A549 (cell line): ENCODE measurements around the gene NACA. TPM values are rescaled to one million over a fixed set of nuclear protein-coding genes. Genes with fewer than 3 reads are reported as not detected.

Experiments used
- ATAC-seq, 2 experiments: fragments of 200-7000 bp in 1 of 2; fragments of >200 bp in 1 of 2; cut with Nextera tagmentation in 1 of 2; cut with Tn5 transposase in 1 of 2; 3 replicates each; pipeline versions ENCODE4 v1.8.0 to v1.9.1; 2018 to 2020; ENCODE audit warnings: mild to moderate bottlenecking in 1 of 2, moderate library complexity in 1 of 2
- CTCF ChIA-PET: fragments of 300-600 bp; sonication (Branson Sonifier 250); formaldehyde crosslinking; extraction: SDS; loops from one replicate; lab custom pipeline; 2021; ENCODE audit warnings: antibody characterized with exemption, inconsistent platforms; lab: Yijun Ruan, JAX
- POLR2A ChIA-PET: fragments of 350-600 bp; formaldehyde crosslinking; extraction: SDS; loops from one replicate; lab custom pipeline; 2021; ENCODE audit warnings: antibody characterized with exemption, inconsistent platforms; lab: Yijun Ruan, JAX
- DNase-seq, 2 experiments: peaks; one replicate each; pipeline versions ENCODE4 v3.0.0 to v3.0.0-alpha.2; 2011 to 2016; ENCODE audit warnings: low read depth in 1 of 2, low spot score in 1 of 2
- FAIRE-seq: peaks from 2 replicates; lab custom pipeline; 2011; peaks lifted over from hg19 to GRCh38; lab: Jason Lieb, UNC
- H3K27ac ChIP-seq, 2 experiments: fragments of >200 bp; sonication (Bioruptor Twin); formaldehyde crosslinking; 3 replicates each; pipeline ENCODE4 v1.5.1; 2016 to 2017
- H3K4me1 ChIP-seq: fragments of >200 bp; sonication (Bioruptor Twin); formaldehyde crosslinking; 3 replicates; pipeline ENCODE4 v1.6.1; 2016
- H3K4me2 ChIP-seq: fragments of >200 bp; sonication (Bioruptor Twin); formaldehyde crosslinking; 3 replicates; pipeline ENCODE4 v1.6.1; 2016
- H3K4me3 ChIP-seq: fragments of >200 bp; sonication (Bioruptor Twin); formaldehyde crosslinking; 3 replicates; pipeline ENCODE4 v1.5.1; 2016
- H3K9me3 ChIP-seq: fragments of >200 bp; sonication (Bioruptor Twin); formaldehyde crosslinking; 3 replicates; pipeline ENCODE4 v1.6.1; 2016
- ATOH8 ChIP-seq: fragments of 250-450 bp; sonication (Bioruptor Pico); IDR thresholded peaks from 2 replicates; pipeline ENCODE4 v1.5.0; 2020; ENCODE audit warnings: low read depth, mild to moderate bottlenecking, moderate library complexity
- BHLHE40 ChIP-seq: IDR thresholded peaks from 2 replicates; pipeline ENCODE4 v1.6.1; 2012; ENCODE audit warnings: low read depth, low read length, inconsistent platforms
- CBX2 ChIP-seq: fragments of 200-600 bp; sonication (generic); IDR thresholded peaks from 2 replicates; pipeline ENCODE4 v1.6.1; 2016; ENCODE audit warnings: low read depth, mild to moderate bottlenecking, borderline replicate concordance
- CEBPB ChIP-seq, 2 experiments: fragments of >200 bp in 1 of 2; sonication (Bioruptor Twin) in 1 of 2; formaldehyde crosslinking in 1 of 2; IDR thresholded peaks; 2 replicates each; pipeline ENCODE4 v1.6.1; 2012 to 2016
- CHD4 ChIP-seq: fragments of 200-600 bp; sonication (generic); IDR thresholded peaks from 2 replicates; pipeline ENCODE4 v1.6.1; 2016; ENCODE audit warnings: antibody characterized with exemption, mild to moderate bottlenecking, borderline replicate concordance
- EHF ChIP-seq: fragments of 250-450 bp; sonication (Bioruptor Pico); IDR thresholded peaks from 2 replicates; pipeline ENCODE4 v1.5.0; 2020; ENCODE audit warnings: mild to moderate bottlenecking
- EHMT2 ChIP-seq: fragments of 200-600 bp; sonication (generic); IDR thresholded peaks from 2 replicates; pipeline ENCODE4 v1.6.1; 2016; ENCODE audit warnings: antibody characterized with exemption, low read depth, mild to moderate bottlenecking, moderate library complexity
- ESRRA ChIP-seq: fragments of 150-350 bp; IDR thresholded peaks from 2 replicates; pipeline ENCODE4 v1.6.1; 2014; ENCODE audit warnings: mild to moderate bottlenecking, low read length, borderline replicate concordance
- FOSL2 ChIP-seq, 2 experiments: fragments of 450-650 bp in 1 of 2; fragments of >200 bp in 1 of 2; sonication (Bioruptor Twin) in 1 of 2; formaldehyde crosslinking; IDR thresholded peaks; 2 replicates each; pipeline versions ENCODE4 v1.5.0 to v1.6.1; 2016 to 2020; ENCODE audit warnings: mild to moderate bottlenecking in 1 of 2, moderate library complexity in 1 of 2
- FOXS1 ChIP-seq: fragments of 250-450 bp; sonication (Bioruptor Pico); IDR thresholded peaks from 2 replicates; pipeline ENCODE4 v1.5.0; 2020; ENCODE audit warnings: mild to moderate bottlenecking, moderate library complexity
- GATA3 ChIP-seq: IDR thresholded peaks from 2 replicates; pipeline ENCODE4 v1.6.1; 2012; ENCODE audit warnings: borderline replicate concordance
- HDAC2 ChIP-seq: fragments of 200-600 bp; sonication (generic); IDR thresholded peaks from 2 replicates; pipeline ENCODE4 v1.6.1; 2016
- HOXA7 ChIP-seq: fragments of 250-450 bp; sonication (Bioruptor Pico); IDR thresholded peaks from 2 replicates; pipeline ENCODE4 v1.5.0; 2020; ENCODE audit warnings: mild to moderate bottlenecking, moderate library complexity
- HOXB5 ChIP-seq: fragments of 250-450 bp; sonication (Bioruptor Pico); IDR thresholded peaks from 2 replicates; pipeline ENCODE4 v1.5.0; 2020; ENCODE audit warnings: mild to moderate bottlenecking, moderate library complexity
- JUN ChIP-seq, 2 experiments: fragments of >200 bp; sonication (Bioruptor Twin); formaldehyde crosslinking; IDR thresholded peaks; 2 replicates in 1 of 2; 3 replicates in 1 of 2; pipeline ENCODE4 v1.6.1; 2016 to 2017
- MAX ChIP-seq: IDR thresholded peaks from 2 replicates; pipeline ENCODE4 v1.6.1; 2012
- MAZ ChIP-seq: fragments of 150-350 bp; IDR thresholded peaks from 2 replicates; pipeline ENCODE4 v1.6.1; 2014; ENCODE audit warnings: antibody characterized with exemption, low read depth, low read length, borderline replicate concordance
- MYC ChIP-seq: IDR thresholded peaks from 2 replicates; pipeline ENCODE4 v1.6.1; 2012; ENCODE audit warnings: mild to moderate bottlenecking, inconsistent platforms, low read length, improper control_type of control experiment, borderline replicate concordance
- NR3C1 ChIP-seq: fragments of >200 bp; sonication (Bioruptor Twin); formaldehyde crosslinking; IDR thresholded peaks from 3 replicates; pipeline ENCODE4 v1.6.1; 2017
- PBX3 ChIP-seq: IDR thresholded peaks from 2 replicates; pipeline ENCODE4 v1.6.1; 2012
- POLR2A ChIP-seq: IDR thresholded peaks from 2 replicates; pipeline ENCODE4 v1.6.1; 2012; ENCODE audit warnings: mild to moderate bottlenecking, low read length
- RCOR1 ChIP-seq: fragments of 150-350 bp; IDR thresholded peaks from 2 replicates; pipeline ENCODE4 v1.6.1; 2014; ENCODE audit warnings: antibody characterized with exemption, low read length, low read depth
- REST ChIP-seq: fragments of 200-600 bp; sonication (generic); IDR thresholded peaks from 2 replicates; pipeline ENCODE4 v1.6.1; 2016; ENCODE audit warnings: antibody characterized with exemption, mild to moderate bottlenecking, moderate library complexity
- RFX5 ChIP-seq: fragments of 450-650 bp; IDR thresholded peaks from 2 replicates; pipeline ENCODE4 v1.7.1; 2014; ENCODE audit warnings: antibody characterized with exemption, mild to moderate bottlenecking, moderate library complexity
- RNF2 ChIP-seq: fragments of 200-600 bp; sonication (generic); IDR thresholded peaks from 2 replicates; pipeline ENCODE4 v1.6.1; 2016; ENCODE audit warnings: low read depth, mild to moderate bottlenecking, antibody characterized with exemption, moderate library complexity, borderline replicate concordance
- SREBF2 ChIP-seq: fragments of 450-650 bp; IDR thresholded peaks from 2 replicates; pipeline ENCODE4 v1.6.1; 2014; ENCODE audit warnings: mild to moderate bottlenecking, moderate library complexity
- WGBS: methylation state at CpG from one replicate; pipeline ENCODE4 v1.1.6; 2017; ENCODE audit errors: missing lambda C conversion rate; 5-methylcytosine and 5-hydroxymethylcytosine counted together
- polyA plus RNA-seq, 4 experiments: library from polyadenylated mRNA; depleted of rRNA in 3 of 4; stranded (reverse); fragments of >200 nt; fragmentation: RNase III in 1 of 4; extraction: RNeasy Plus Mini Kit Qiagen cat#74134 plus additional on column Dnase treatment in 1 of 4; gene quantifications; 2 replicates in 3 of 4; 3 replicates in 1 of 4; pipeline ENCODE4 v1.2.3, GENCODE V29; 2011 to 2017

The NACA gene
- polyA plus RNA-seq, 2 of the 4 experiments (the other 2 are of a cell fraction): 1,560 to 2,331 TPM

GRCh38 chr12:56687223-56688128 is 37.6 kb downstream of the NACA start (continued):
- TF ChIP-seq MYC (peak; percentile 38; the same call in 1 of the 2 replicates), HDAC2 (no peak), CEBPB (IDR thresholded peaks at IDR 0.05) (no peak), FOXS1 (CRISPR knock-in tag) (no peak), EHF (0 out of 2 replicates have a peak, but pooled peaks have one; percentile 23), ESRRA (no peak), PBX3 (no peak), RFX5 (no peak), FOSL2 (IDR thresholded peaks at IDR 0.05) (no peak), FOSL2 (CRISPR knock-in tag; IDR thresholded peaks at IDR 0.05) (no peak), JUN (IDR thresholded peaks at IDR 0.05) (no peak), MAZ (no peak)

- no peak for TF ChIP-seq NR3C1
- no peak for TF ChIP-seq RNF2
- no peak for TF ChIP-seq ATOH8
- no peak for TF ChIP-seq EHMT2
- TF ChIP-seq CHD4: no peak
- TF ChIP-seq HOXB5: no peak
- TF ChIP-seq, all 56 proteins: peak for 0
- FAIRE-seq: no peak
- ChIA-PET POLR2A (interaction anchor here (0.6 to 1.2 kb wide), 3 partner anchors 9 to 48 kb away, joined by 3 read pairs; no protein-coding TSS in a partner anchor), CTCF (interaction anchor here (1.1 to 1.4 kb wide), 4 partner anchors 15 to 491 kb away, joined by 3 to 5 read pairs (median 4); no protein-coding TSS in a partner anchor)
- Histone ChIP-seq H3K4me1 (peaks cover 23% of the 10 kb centered on the region; the same call in 2 of the 3 replicates), H3K9me3 (no peaks in the 10 kb centered on the region), H3K4me3 (peak overlapping the region; percentile 82), H3K4me2 (peak overlapping the region; percentile 89), H3K27ac (peak overlapping the region; percentile 27 to 63; a peak in 5 of 6 replicates)
- WGBS: 14% methylated on average over 8 of the region's 8 CpGs
- ATAC-seq: no peak
- peak in 1 of 2 experiments; percentile 25 for DNase-seq
These were observed 40.2 kb downstream of the NACA start for GRCh38 chr12:56684745-56685359.

- Histone ChIP-seq H3K4me1 (peaks cover 42% of the 10 kb centered on the region; the same call in 2 of the 3 replicates), H3K9me3 (no peaks in the 10 kb centered on the region), H3K4me2 (no peak overlapping the region), H3K27ac (no peak overlapping the region), H3K4me3 (no peak overlapping the region)
- ATAC-seq: no peak
- WGBS: 94% methylated on average over 6 of the region's 6 CpGs
- POLR2A ChIA-PET: interaction anchor here (0.6 kb wide), 1 partner anchor 9 kb away, joined by 3 read pairs; no protein-coding TSS in a partner anchor
- no peak for FAIRE-seq
- no peak for DNase-seq
- CTCF ChIA-PET: interaction anchor here (1.3 to 1.5 kb wide), 2 partner anchors 37 to 46 kb away, joined by 3 to 6 read pairs; no protein-coding TSS in a partner anchor
- TF ChIP-seq CBX2 (no peak), FOXS1 (CRISPR knock-in tag) (no peak), RCOR1 (no peak), REST (no peak), BHLHE40 (no peak), GATA3 (no peak), POLR2A (no peak), SREBF2 (no peak), MAX (no peak), HOXA7 (CRISPR knock-in tag) (no peak), FOSL2 (IDR thresholded peaks at IDR 0.05) (no peak), FOSL2 (CRISPR knock-in tag; IDR thresholded peaks at IDR 0.05) (no peak), HOXB5 (no peak), RNF2 (no peak), ATOH8 (no peak)
These were observed 42.8 kb downstream of the NACA start for GRCh38 chr12:56682323-56682722.
